ENCODE measurements around the gene SGCA. TPM values are rescaled to one million over a fixed set of nuclear protein-coding genes. Genes with fewer than 3 reads are reported as not detected.

The SGCA gene
- total RNA-seq, 2 donors from 2014 or later: 1.3 TPM; not detected in 1

- DNase-seq: no peak
- intact Hi-C loops (cut with DNase I): no loop called here
- Histone ChIP-seq H3K4me3 (no peak overlapping the region), H3K27me3 (no peaks in the 10 kb centered on the region), H3K36me3 (replicated peaks in 1 of 2; ENCODE audit: insufficient read depth in 1 of 2, low read depth in 2 of 2) (no peaks in the 10 kb centered on the region), H3K9me3 (no peaks in the 10 kb centered on the region), H3K4me1 (peaks cover 6% of the 10 kb centered on the region), H3K27ac (peak overlapping the region in 2 of 4 donors; percentile 13 to 17)
- ATAC-seq: peak; percentile 47
- TF ChIP-seq POLR2A (IDR thresholded peaks at IDR 0.05): no peak
- TF ChIP-seq CTCF (IDR thresholded peaks at IDR 0.05): no peak
- 62 to 70% methylated on average over 1 of the region's 1 CpG for WGBS, 2 donors
These were observed 53.0 kb downstream of the SGCA start for GRCh38 chr17:50218771-50219315.

GRCh38 chr17:50219342-50219741 lies 53.5 kb downstream of the SGCA start:
- H3K27me3 ChIP-seq: no peaks in the 10 kb centered on the region
- no peaks in the 10 kb centered on the region for H3K9me3 ChIP-seq
- intact Hi-C loops (cut with DNase I): no loop called here
- no peak overlapping the region for H3K4me3 ChIP-seq
- H3K36me3 ChIP-seq (replicated peaks in 1 of 2; ENCODE audit: insufficient read depth in 1 of 2, low read depth in 2 of 2): no peaks in the 10 kb centered on the region
- DNase-seq (no peak), ATAC-seq (no peak)
- 61 to 72% methylated on average over 5 of the region's 5 CpGs for WGBS, 2 donors
- H3K4me1 ChIP-seq: peaks cover 6% of the 10 kb centered on the region
- TF ChIP-seq CTCF (IDR thresholded peaks at IDR 0.05): no peak
- no peak for TF ChIP-seq POLR2A (IDR thresholded peaks at IDR 0.05)
- no peak overlapping the region for H3K27ac ChIP-seq

GRCh38 chr17:50219939-50220465 lies 54.2 kb downstream of the SGCA start:
- TF ChIP-seq POLR2A (IDR thresholded peaks at IDR 0.05) (no peak), CTCF (IDR thresholded peaks at IDR 0.05) (no peak)
- intact Hi-C loops (cut with DNase I): no loop called here
- H3K4me3 ChIP-seq: no peak overlapping the region
- H3K9me3 ChIP-seq: no peaks in the 10 kb centered on the region
- DNase-seq (no peak), ATAC-seq (peak; percentile 31)
- H3K36me3 ChIP-seq (replicated peaks in 1 of 2; ENCODE audit: insufficient read depth in 1 of 2, low read depth in 2 of 2): no peaks in the 10 kb centered on the region
- WGBS, 2 donors: 78 to 83% methylated on average over 4 of the region's 4 CpGs
- H3K4me1 ChIP-seq: peaks cover 6% of the 10 kb centered on the region
- H3K27me3 ChIP-seq: no peaks in the 10 kb centered on the region
- no peak overlapping the region for H3K27ac ChIP-seq

GRCh38 chr17:50220811-50221210 lies 55.0 kb downstream of the SGCA start:
- WGBS, 2 donors: 80 to 85% methylated on average over 15 of the region's 15 CpGs
- no peaks in the 10 kb centered on the region for H3K27me3 ChIP-seq
- no peak overlapping the region for H3K27ac ChIP-seq
- no peaks in the 10 kb centered on the region for H3K36me3 ChIP-seq (replicated peaks in 1 of 2; ENCODE audit: insufficient read depth in 1 of 2, low read depth in 2 of 2)
- peaks cover 6% of the 10 kb centered on the region for H3K4me1 ChIP-seq
- ATAC-seq (no peak), DNase-seq (no peak)
- H3K4me3 ChIP-seq: no peak overlapping the region
- no peak for TF ChIP-seq CTCF (IDR thresholded peaks at IDR 0.05)
- no peak for TF ChIP-seq POLR2A (IDR thresholded peaks at IDR 0.05)
- H3K9me3 ChIP-seq: no peaks in the 10 kb centered on the region
- intact Hi-C loops (cut with DNase I): no loop called here

GRCh38 chr17:50221266-50221863 lies 55.6 kb downstream of the SGCA start:
- no peaks in the 10 kb centered on the region for H3K9me3 ChIP-seq
- no peak overlapping the region for H3K27ac ChIP-seq
- no peak for TF ChIP-seq CTCF (IDR thresholded peaks at IDR 0.05)
- no peak for TF ChIP-seq POLR2A (IDR thresholded peaks at IDR 0.05)
- no peak overlapping the region for H3K4me3 ChIP-seq
- H3K4me1 ChIP-seq: peaks cover 6% of the 10 kb centered on the region
- intact Hi-C loops (cut with DNase I): no loop called here
- no peak for ATAC-seq
- no peaks in the 10 kb centered on the region for H3K36me3 ChIP-seq (replicated peaks in 1 of 2; ENCODE audit: insufficient read depth in 1 of 2, low read depth in 2 of 2)
- no peaks in the 10 kb centered on the region for H3K27me3 ChIP-seq
- 77 to 78% methylated on average over 9 of the region's 9 CpGs for WGBS, 2 donors
- DNase-seq: no peak

Measured in body of pancreas (tissue), 4 donors.